ENCODE data around the gene FHOD3. TPM values are rescaled to one million over a fixed set of nuclear protein-coding genes. Genes with fewer than 3 reads are reported as not detected.

The FHOD3 gene
- total and polyA plus RNA-seq, 2 of the 13 experiments (the other 11 are each of a cell fraction or from before 2014, with no cell fraction given), result 0.07 TPM; not detected in 1

- no peak overlapping the region for H2AFZ ChIP-seq (ENCODE audit: low read length)
- no peak overlapping the region for H3K4me3 ChIP-seq (replicated peaks in 1 of 3; ENCODE audit: insufficient read depth in 1 of 3, low read depth in 2 of 3, low read length in 3 of 3)
- DNase-seq (ENCODE audit: low spot score) (no peak), FAIRE-seq (no peak), ATAC-seq (no peak)
- no peak overlapping the region for H3K9ac ChIP-seq (ENCODE audit: insufficient read depth, low read depth, low read length)
- peaks cover 0 to 21% of the 10 kb centered on the region in 2 experiments; a peak in 1 of 5 replicates for H3K27me3 ChIP-seq (ENCODE audit: control insufficient read depth in 1 of 2, insufficient read depth in 2 of 2, low read length in 2 of 2)
- no peaks in the 10 kb centered on the region for H4K20me1 ChIP-seq (ENCODE audit: insufficient read depth, low read length)
- H3K27ac ChIP-seq (ENCODE audit: extremely low read length, insufficient read depth, low read length), result no peak overlapping the region
- POLR2A ChIA-PET, result no interaction called here
- H3K9me3 ChIP-seq (ENCODE audit: low read length), result no peaks in the 10 kb centered on the region
- intact Hi-C loops (cut with micrococcal nuclease; ENCODE audit: unreplicated experiment) (no loop called here), in situ Hi-C loops (cut with HindIII; ENCODE audit: extremely low pct_ligation_motif_present, low pct_unique_long_range_greater_than_20kb) (no loop called here)
- 23% methylated on average over 10 of the region's 12 CpGs for WGBS (ENCODE audit: low lambda C conversion rate)
- CTCF ChIA-PET (ENCODE audit: low intra/inter-chr PET ratio, low total read pairs), result no interaction called here
- H3K79me2 ChIP-seq (ENCODE audit: insufficient read depth, low read length), result no peaks in the 10 kb centered on the region
- H3K36me3 ChIP-seq (replicated peaks in 1 of 2; ENCODE audit: control insufficient read depth in 1 of 2, insufficient read depth in 2 of 2, low read length in 2 of 2), result no peaks in the 10 kb centered on the region
- TF ChIP-seq RERE (CRISPR knock-in tag; IDR thresholded peaks at IDR 0.05; ENCODE audit: low read depth) (no peak), ZNF609 (CRISPR knock-in tag; IDR thresholded peaks at IDR 0.05; ENCODE audit: borderline replicate concordance) (no peak), ZNF790 (CRISPR knock-in tag; IDR thresholded peaks at IDR 0.05; ENCODE audit: borderline replicate concordance) (no peak)
- no TSS peak for BruUV-seq (replicated peaks)
- H3K4me1 ChIP-seq (ENCODE audit: insufficient read depth, low read length), result no peaks in the 10 kb centered on the region
- no peak overlapping the region for H3K4me2 ChIP-seq (ENCODE audit: low read depth, low read length)
Observed at GRCh38 chr18:36717422-36718110, 420.1 kb downstream of the FHOD3 start.

Measured in HepG2 (cell line).